ENCODE measurements around the gene CEBPG. TPM values are rescaled to one million over a fixed set of nuclear protein-coding genes. Genes with fewer than 3 reads are reported as not detected.

CEBPG gene
- total and polyA plus RNA-seq, 3 experiments from 2014 or later: 12.3 to 27.9 (median 27.8) TPM

DNA sequence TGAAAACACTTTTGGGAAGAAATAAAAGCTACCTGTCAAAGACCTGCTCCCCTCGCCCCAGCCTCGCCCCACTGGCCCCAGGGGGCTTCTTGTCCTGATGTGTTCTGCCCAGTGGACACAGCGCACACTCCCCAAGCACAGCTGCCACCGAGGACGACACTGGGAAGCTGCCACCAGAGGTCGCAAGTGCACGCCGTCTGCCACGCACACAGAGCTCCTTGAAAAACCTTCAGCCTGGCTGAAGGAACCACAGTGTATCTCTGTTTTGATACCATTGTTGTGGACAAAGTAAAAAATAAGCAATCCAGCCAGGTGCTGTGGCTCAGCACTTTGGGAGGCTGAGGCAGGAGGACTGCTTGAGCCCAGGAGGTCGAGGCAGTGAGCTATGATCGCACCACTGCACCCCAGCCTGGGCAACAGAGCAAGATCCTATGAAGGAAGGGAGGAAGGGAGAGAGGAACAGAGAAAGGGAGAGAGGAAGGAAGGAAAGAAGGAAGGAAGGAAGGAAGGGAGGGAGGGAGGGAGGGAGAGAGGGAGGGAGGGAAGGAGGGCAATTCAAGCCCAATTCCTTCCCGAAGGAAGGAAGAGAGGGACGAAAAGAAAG, 57.3 kb downstream of the CEBPG start:
- H3K4me3 ChIP-seq (ENCODE audit: low read length): no peak overlapping the region
- Mint-ChIP-seq H3K4me3 (peak overlapping the region in 6 of 7 donors; percentile 29 to 72 (median 69)), H3K27me3 (peaks cover 0 to 3% of the 10 kb centered on the region in 2 donors), H3K9me3 (no peaks in the 10 kb centered on the region), H3K27ac (peak overlapping the region; percentile 59 to 98 (median 90)), H3K4me1 (peaks cover 8 to 11% (median 9%) of the 10 kb centered on the region in 3 donors), H3K36me3 (peaks cover 0 to 3% (median 0%) of the 10 kb centered on the region in 3 donors)
- CTCF ChIA-PET: interaction anchor here (0.5 to 1.4 kb wide), 12 partner anchors 8 to 659 kb away, joined by 3 to 7 read pairs (median 4); no protein-coding TSS in a partner anchor
- H3K27ac ChIP-seq (ENCODE audit: low read depth, low read length): no peak overlapping the region
- POLR2A ChIA-PET: no interaction called here
- H3K9me3 ChIP-seq (ENCODE audit: low read length): no peaks in the 10 kb centered on the region
- DNase-seq: peak; percentile 32 to 66 (median 48)
- H3K4me1 ChIP-seq (ENCODE audit: insufficient read depth, low read length): peaks cover 7% of the 10 kb centered on the region
- H3K27me3 ChIP-seq (ENCODE audit: insufficient read depth, low read length, poor library complexity, severe bottlenecking): no peaks in the 10 kb centered on the region
- no peaks in the 10 kb centered on the region for H3K36me3 ChIP-seq (ENCODE audit: insufficient read depth, low read length)

DNA sequence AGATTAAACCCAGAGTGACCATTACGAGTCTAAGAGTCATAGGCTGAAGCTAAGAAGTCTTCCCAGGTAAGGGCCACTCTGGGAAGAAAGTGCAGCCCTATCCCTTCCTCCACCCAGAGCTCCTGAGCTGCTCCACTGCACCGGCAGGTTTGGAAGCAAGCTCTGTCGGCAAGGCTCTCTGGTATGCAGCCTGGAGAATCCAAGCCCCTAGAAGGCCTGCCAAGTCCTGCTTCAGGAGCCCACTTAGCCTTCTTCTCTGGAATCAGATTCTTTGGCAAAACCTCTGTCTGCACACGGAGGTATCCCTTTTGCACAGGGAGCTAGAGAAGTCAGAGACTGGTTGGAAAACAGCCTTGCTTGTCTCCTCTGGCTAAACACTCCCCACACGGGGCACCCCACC, 58.5 kb downstream of the CEBPG start:
- no peak overlapping the region for H3K27ac ChIP-seq (ENCODE audit: low read depth, low read length)
- no peak overlapping the region for H3K4me3 ChIP-seq (ENCODE audit: low read length)
- H3K36me3 Mint-ChIP-seq: peaks cover 0 to 3% (median 1%) of the 10 kb centered on the region in 3 donors
- ChIA-PET POLR2A (no interaction called here), CTCF (interaction anchor here (1.0 to 1.5 kb wide), 4 partner anchors 15 to 346 kb away, joined by 3 to 6 read pairs (median 4); no protein-coding TSS in a partner anchor)
- H3K27me3 Mint-ChIP-seq: peaks cover 0 to 3% of the 10 kb centered on the region in 2 donors
- peaks cover 7% of the 10 kb centered on the region for H3K4me1 ChIP-seq (ENCODE audit: insufficient read depth, low read length)
- H3K9me3 Mint-ChIP-seq: no peaks in the 10 kb centered on the region
- peak in 1 of 5 donors; percentile 17 for DNase-seq
- no peak overlapping the region for H3K4me3 Mint-ChIP-seq
- H3K4me1 Mint-ChIP-seq: peaks cover 8 to 11% (median 9%) of the 10 kb centered on the region in 3 donors
- peak overlapping the region in 2 of 8 donors; percentile 50 to 57 for H3K27ac Mint-ChIP-seq
- no peaks in the 10 kb centered on the region for H3K36me3 ChIP-seq (ENCODE audit: insufficient read depth, low read length)
- H3K27me3 ChIP-seq (ENCODE audit: insufficient read depth, low read length, poor library complexity, severe bottlenecking): no peaks in the 10 kb centered on the region
- no peaks in the 10 kb centered on the region for H3K9me3 ChIP-seq (ENCODE audit: low read length)

Other genes with a start within 250 kb of the CEBPG start
- not detected for gene WDR88, start 241.6 kb upstream of the CEBPG start, total RNA-seq
- gene WDR88, start 241.6 kb upstream of the CEBPG start, polyA plus RNA-seq: 0.25 TPM
- under 1 TPM in 1 of 2 experiments, not detected in 1; 0.24 TPM for gene LRP3, start 179.4 kb upstream of the CEBPG start, total RNA-seq
- not detected for gene LRP3, start 179.4 kb upstream of the CEBPG start, polyA plus RNA-seq
- not detected for gene SLC7A10, start 147.9 kb upstream of the CEBPG start, total RNA-seq
- not detected for gene SLC7A10, start 147.9 kb upstream of the CEBPG start, polyA plus RNA-seq
- gene CEBPA, start 71.2 kb upstream of the CEBPG start, total RNA-seq: 1 to 10 TPM; 1.1 to 1.3 TPM
- 1.6 TPM for gene CEBPA, start 71.2 kb upstream of the CEBPG start, polyA plus RNA-seq
- 10 to 100 TPM; 47.9 to 49.0 TPM for gene PEPD, start 148.1 kb downstream of the CEBPG start, total RNA-seq
- 109 TPM for gene PEPD, start 148.1 kb downstream of the CEBPG start, polyA plus RNA-seq
- gene CHST8, start 248.2 kb downstream of the CEBPG start, total RNA-seq: not detected
- not detected for gene CHST8, start 248.2 kb downstream of the CEBPG start, polyA plus RNA-seq

All from CD8-positive, alpha-beta memory T cell (primary cell).